HG03378 (cell line): ENCODE results near the gene STAT2.
"Not testable (repeated sequence)": the region's sequence is repeated elsewhere in the genome, so short reads cannot be mapped to it uniquely, and the experiment has no call there.

ENCODE experiments used
- ATAC-seq: cut with Tn5 transposase; IDR thresholded peaks from one replicate; pipeline ENCODE4 v1.9.1; 2021; ENCODE audit warnings: mild to moderate bottlenecking, moderate library complexity; ENCODE audit not compliant: unreplicated experiment

The STAT2 gene

GRCh38 chr12:56359851-56360767 is at the start of gene STAT2:
Gene STAT2 (minus strand): TSS chr12:56360107. CDS start chr12:56356571, 3,536 bp downstream.
- ATAC-seq: peak; percentile 94

DNA sequence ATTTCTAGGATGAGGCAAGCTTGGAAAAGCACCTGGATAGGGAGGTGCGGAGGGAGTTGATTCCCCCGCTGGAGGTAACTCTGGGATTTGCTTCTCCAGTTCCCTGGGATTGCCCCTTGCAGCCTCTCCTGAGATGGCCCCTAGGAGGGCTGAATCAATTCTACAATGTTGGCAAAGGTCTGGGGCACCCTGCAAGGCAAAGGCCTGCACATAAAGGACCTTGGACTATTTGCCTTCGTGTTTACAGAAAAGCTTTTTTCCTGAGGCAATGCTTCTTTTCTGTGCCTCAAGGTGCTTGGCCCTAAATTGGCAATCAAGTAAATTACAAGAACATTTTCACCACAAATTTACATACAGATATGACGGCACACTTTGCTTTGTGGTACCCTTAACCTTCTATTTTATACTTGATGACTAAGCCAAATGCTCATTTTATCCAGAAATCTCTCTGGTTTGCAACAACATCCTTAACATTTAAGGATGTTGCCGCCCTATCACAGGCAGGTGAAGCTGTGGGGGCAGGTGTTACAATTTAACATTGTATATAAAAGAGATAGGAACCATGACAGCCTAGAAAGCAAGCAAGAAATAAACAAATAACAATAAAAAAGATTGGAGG is 49.0 kb upstream of the STAT2 start:
- no peak for ATAC-seq

- not testable (repeated sequence) for ATAC-seq
These were observed 44.3 kb upstream of the STAT2 start for GRCh38 chr12:56404227-56404626.

GRCh38 chr12:56401612-56402011 is 41.7 kb upstream of the STAT2 start:
- ATAC-seq: not testable (repeated sequence)

GRCh38 chr12:56401125-56401524 is 41.2 kb upstream of the STAT2 start:
- not testable (repeated sequence) for ATAC-seq

GRCh38 chr12:56399466-56399865 is 39.6 kb upstream of the STAT2 start:
- not testable (repeated sequence) for ATAC-seq

DNA sequence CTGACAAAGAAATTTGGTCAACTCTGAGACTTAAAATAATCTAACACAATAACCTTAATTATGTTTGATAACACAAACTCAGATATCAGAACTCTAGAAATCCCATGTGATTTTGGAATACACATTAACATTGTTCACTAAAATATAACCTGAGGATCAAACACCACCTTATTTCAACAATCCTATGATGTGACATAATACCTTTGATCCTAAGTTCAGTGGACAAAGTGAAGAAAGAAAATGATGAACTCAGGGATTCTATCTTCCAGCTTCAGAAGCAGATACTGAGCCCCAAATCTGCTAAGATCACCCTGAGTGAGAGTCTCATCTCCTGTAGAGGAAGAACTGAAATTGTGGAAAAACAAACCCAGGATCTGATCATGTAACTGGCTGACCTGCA is 38.4 kb upstream of the STAT2 start:
- no peak for ATAC-seq

- ATAC-seq: no peak
These were observed 32.4 kb upstream of the STAT2 start for GRCh38 chr12:56392331-56392730.

- ATAC-seq: no peak
These were observed 31.8 kb upstream of the STAT2 start for GRCh38 chr12:56391721-56392120.

DNA sequence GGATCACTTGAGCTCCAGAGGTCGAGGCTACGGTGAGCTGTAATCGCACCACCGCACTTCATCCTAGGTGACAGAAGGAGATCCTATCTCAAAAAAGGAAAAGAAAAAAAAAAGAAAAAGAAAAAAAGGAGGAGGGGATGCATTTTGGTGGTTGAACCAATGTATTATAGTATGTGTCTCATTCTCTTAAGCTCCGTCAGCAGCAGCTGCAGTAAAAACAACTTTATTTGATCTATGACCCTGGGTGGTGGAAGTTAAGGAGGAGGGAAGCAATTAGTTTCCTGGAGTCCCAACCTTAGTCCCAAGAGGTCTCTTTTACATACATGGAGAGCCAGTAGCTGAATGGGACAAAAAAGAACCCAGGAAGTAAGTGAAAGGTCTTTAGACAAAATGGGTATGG is 29.5 kb upstream of the STAT2 start:
- ATAC-seq: no peak

DNA sequence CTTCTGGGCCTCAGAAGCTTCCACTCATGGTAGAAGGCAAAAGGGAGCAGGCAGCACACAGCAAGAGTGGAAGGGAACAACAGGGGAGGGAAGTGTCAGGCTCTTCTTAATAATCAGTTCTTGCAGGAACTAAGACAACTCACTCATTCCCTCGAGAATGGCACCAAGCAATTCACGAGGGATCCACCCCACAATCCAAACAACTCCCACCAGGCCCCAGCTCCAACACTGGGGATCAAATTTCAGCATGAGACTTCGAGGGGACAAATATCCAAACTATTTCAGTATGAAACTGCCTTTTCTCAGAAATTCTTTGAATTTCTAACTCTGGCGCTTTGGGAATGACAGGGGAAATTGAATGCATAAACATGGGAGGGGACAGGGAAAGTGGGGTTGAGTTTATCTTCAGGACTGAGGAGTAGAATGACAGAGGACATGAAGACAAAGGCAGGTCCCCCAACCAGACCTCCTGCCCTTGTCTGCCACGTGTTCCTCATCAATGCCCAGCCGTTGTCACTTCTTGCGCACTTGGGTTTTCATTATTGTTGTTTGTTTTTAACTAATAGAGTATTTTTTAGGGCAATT is 27.3 kb upstream of the STAT2 start:
- ATAC-seq: no peak

- ATAC-seq: no peak
These were observed 26.0 kb upstream of the STAT2 start for GRCh38 chr12:56385873-56386272.

DNA sequence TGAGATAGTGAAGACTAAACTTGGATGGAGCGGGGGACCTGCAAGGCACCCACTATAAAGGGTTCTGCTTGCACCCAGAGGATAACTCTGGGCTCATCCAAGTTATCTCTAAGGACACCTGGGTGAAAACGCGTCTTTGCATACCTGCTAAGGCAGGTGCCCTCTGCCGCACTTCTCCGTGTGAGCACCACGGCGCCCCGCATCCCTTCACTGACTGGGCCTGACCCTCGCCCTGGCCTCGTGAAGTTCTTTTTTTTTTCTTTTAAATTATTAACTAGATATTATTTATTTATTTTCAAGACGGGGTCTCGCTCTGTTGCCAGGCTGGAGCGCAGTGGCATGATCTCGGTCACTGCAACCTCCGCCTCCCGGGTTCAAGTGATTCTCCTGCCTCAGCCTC is 22.7 kb upstream of the STAT2 start:
- ATAC-seq: no peak

DNA sequence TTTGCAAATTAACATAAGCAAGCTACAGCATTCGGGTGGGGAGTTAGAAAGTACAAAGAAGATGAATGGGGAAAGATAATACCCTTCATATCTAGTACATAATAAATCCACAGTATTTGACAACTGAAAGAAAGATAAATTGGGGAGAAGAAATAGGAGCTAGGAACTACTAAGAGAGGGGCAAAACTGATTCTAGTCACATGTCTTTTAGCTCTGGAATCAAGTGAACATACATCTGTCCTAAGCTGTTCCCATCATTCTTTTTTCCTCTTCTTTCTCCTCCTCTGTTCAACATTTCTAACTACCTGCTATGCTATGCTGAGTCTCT is 18.0 kb upstream of the STAT2 start:
- ATAC-seq: no peak

GRCh38 chr12:56377310-56377988 is 17.5 kb upstream of the STAT2 start:
- no peak for ATAC-seq

DNA sequence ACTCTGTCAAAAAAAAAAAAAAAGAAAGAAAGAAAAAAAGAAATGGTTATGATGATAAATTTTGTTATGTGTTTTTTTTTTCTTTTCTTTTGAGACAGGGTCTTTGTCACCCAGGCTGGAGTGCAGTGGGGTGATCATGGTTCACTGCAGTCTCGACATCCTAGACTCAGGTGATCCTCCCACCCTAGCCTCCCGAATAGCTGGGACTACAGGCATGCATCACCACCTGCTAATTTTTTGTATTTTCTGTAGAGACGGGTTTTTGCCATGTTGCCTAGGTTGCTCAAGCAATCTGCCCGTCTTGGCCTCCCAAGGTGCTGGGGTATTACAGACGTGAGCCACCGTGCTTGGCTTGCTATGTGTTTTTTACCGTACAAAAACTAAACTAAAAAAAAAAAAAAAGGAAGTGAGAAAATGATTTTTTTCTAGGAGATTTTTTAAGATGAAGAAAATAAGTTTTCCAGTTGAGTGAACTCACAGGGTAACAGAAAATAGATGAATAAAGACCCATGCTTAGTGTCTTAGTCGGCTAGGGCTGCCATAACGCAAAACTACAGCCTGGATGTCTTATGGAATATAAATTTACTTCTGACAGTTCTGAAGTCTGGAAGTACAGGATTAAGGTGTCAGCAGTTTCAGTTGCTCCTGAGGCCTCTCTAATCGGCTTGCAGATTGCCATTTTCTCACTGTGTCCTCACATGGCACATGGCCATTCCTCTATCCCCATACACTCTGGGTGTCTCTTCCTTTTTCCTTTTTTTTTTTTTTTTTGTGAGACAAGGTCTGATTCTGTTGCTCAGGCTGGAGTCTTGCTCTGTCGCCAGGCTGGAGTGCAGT is 15.9 kb upstream of the STAT2 start:
- ATAC-seq: peak; percentile 70

GRCh38 chr12:56374726-56375597 is 15.1 kb upstream of the STAT2 start:
- no peak for ATAC-seq

GRCh38 chr12:56373515-56373914 is 13.6 kb upstream of the STAT2 start:
- ATAC-seq: no peak

DNA sequence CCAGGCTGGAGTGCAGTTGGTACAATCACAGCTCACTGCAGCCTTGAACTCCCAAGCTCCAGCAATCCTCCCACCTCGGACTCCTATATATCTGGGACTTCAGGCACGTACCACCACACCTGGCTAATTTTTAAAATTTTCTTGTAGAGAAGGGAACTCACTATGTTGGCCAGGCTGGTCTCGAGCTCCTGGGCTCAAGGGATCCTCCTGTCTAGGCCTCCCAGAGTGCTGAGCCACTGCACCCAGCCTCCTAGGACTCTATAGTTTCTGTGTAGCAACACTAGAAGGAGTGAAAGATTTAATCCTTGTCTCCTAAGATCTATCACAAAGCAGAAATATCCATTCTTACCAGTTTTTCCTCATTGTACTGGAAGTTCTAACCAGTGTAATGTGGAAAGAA is 7.0 kb upstream of the STAT2 start:
- no peak for ATAC-seq
